ENCODE measurements around the gene CCDC38. TPM values are rescaled to one million over a fixed set of nuclear protein-coding genes. Genes with fewer than 3 reads are reported as not detected.

The CCDC38 gene
- total RNA-seq = under 1 TPM; 0.34 to 0.63 TPM

DNA sequence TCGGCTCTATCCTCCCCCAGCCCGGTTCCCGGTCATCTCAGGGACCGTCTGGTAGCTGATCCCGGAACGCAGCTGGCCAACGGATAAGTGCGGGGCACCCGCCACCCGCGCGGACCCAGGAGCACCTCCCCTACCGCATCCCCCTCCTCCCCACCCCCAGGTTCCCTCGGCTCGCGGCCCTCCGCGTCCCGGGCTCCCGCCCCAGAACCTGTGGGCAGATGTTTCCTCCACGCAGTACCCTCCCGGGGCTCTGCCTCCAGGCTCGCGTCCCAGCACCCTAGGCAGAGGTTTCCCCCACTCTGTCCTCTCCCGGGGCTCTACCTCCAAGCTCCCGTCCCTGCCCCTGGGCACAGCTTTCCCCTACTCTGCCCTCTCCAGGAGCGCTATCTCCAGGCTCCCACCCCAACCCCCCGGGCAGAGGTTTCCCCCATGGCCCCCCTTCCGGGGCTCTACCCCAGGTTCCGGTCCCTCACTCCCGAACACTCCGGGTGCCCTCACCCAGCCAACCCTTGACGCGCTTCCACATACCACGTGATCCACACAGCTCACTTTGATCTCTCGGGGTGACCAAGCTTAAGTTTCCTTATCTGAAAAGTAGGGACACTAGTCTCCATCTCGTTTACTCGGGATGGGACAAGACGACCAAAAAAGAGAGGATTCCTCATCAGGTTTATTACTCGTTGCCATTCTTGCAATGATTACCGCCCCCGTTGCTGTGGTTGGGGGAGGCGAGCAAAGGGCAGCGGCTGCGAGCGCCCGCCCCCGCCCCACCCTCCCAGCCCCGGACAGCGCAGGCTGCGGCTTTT is at the start of gene CCDC38:
TSS of gene CCDC38 (minus strand) at position 91 of the 806 bp plus-strand sequence. CDS start 6,105 bp downstream, outside the sequence.
- Mint-ChIP-seq H3K27me3 (ENCODE audit: low read depth) (no peaks in the 10 kb centered on the region), H3K4me1 (ENCODE audit: low read depth) (peaks cover 9% of the 10 kb centered on the region), H3K27ac (peak within 1 kb of the TSS; percentile 96), H3K36me3 (ENCODE audit: insufficient read depth in 2 of 2) (peaks cover 2% of the 10 kb centered on the region in 2 donors), H3K9me3 (no peaks in the 10 kb centered on the region), H3K4me3 (peak within 1 kb of the TSS; percentile 92 to 95)
- ATAC-seq (replicated peaks in 1 of 2) = peak; percentile 97
- DNase-seq = peak; percentile 86

DNA sequence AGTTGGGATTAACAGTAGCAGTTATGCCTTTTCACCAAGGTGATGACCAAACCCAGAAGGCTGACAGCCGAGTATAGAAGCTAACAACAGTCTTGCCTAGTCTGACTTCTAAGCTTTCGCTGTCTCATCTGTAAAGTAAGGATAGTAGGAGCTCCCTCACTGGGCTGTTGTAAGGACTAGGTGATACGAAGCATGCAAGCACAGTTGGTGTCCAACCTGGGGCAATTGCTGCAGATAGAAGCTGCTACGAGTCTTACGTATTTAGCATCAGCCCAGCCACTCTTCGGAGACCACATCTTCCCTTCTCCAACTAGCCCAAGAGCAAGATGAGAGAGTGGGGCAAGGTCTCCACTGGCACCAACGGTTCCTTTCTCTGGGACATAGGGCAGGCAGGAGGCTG is 47.7 kb upstream of the CCDC38 start:
- Mint-ChIP-seq H3K4me1 (ENCODE audit: low read depth) (no peaks in the 10 kb centered on the region), H3K27ac (no peak overlapping the region), H3K36me3 (ENCODE audit: insufficient read depth in 2 of 2) (no peaks in the 10 kb centered on the region), H3K9me3 (no peaks in the 10 kb centered on the region), H3K4me3 (no peak overlapping the region), H3K27me3 (ENCODE audit: low read depth) (no peaks in the 10 kb centered on the region)
- DNase-seq = no peak
- ATAC-seq (replicated peaks in 1 of 2) = no peak

DNA sequence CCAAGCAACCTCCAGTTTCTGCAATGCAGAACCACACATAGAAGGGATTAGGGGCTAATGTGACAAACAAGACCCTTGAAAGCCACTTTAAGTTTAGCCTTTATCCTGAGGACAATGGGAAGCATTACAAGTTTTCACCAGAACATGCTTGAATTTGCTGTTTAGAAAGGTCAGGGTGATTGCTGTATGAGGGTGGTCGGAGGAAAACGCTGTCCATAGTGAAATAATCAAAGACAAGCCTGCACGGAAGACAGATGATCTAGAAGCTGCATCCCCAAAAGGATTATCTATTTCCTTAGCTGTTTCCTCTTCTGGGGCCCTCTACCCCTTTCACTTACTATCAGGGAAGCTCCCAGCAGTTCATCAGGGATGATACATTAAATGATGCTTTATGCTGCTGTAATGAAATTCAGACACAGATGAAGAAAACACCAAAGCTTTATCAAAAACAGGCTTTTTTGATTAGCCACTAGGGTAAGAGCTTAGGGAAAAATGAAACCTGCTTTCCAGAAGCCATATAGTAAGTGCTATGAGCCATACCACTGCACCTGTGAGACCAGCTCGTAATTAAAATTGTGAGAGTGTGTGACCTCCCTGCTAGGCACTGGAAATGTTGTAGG is 47.2 kb upstream of the CCDC38 start:
- H3K4me3 Mint-ChIP-seq = no peak overlapping the region
- H3K27me3 Mint-ChIP-seq (ENCODE audit: low read depth) = no peaks in the 10 kb centered on the region
- H3K4me1 Mint-ChIP-seq (ENCODE audit: low read depth) = no peaks in the 10 kb centered on the region
- no peaks in the 10 kb centered on the region for H3K9me3 Mint-ChIP-seq
- ATAC-seq (replicated peaks in 1 of 2) (no peak), DNase-seq (no peak)
- no peaks in the 10 kb centered on the region for H3K36me3 Mint-ChIP-seq (ENCODE audit: insufficient read depth in 2 of 2)
- no peak overlapping the region for H3K27ac Mint-ChIP-seq

DNA sequence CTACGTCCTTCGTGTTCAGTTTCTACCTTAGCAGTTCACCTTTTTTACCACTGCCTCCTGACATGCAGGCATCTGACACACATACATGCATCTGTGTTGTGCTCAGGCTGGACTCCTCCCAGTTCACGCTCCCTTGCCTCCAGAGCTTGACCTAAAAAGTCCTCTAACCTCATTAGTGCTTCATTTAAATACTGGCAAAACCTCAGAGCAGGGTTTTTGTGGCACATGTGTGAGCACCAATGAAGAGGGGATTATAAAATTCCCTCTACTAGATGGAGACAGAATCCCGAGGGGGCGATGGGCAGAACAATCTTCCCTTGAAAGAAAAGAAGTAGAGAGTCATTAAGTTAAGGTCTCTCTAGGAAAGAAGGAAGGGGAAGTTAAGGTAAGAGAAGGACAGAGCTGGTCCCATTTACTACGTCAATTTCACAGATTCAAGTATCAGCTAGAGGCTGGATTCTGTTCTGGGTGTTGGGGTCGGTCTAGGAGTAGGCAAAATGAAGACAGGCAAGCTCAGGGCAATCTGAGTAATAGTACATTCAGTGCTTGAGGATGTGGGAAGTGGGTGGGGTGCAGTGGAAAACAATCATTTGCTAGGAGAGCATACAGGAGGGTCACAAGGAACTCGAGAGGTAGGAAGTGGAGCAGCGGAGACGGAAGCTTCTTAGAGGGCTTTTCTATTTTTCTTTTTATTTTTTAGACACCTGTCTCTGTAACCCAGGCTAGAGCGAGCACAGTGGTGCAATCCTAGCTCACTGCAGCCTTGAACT is 46.3 kb upstream of the CCDC38 start:
- ATAC-seq (replicated peaks in 1 of 2) = no peak
- Mint-ChIP-seq H3K27me3 (ENCODE audit: low read depth) (no peaks in the 10 kb centered on the region), H3K9me3 (no peaks in the 10 kb centered on the region), H3K4me1 (ENCODE audit: low read depth) (no peaks in the 10 kb centered on the region), H3K4me3 (no peak overlapping the region), H3K27ac (no peak overlapping the region), H3K36me3 (ENCODE audit: insufficient read depth in 2 of 2) (no peaks in the 10 kb centered on the region)
- DNase-seq = no peak

DNA sequence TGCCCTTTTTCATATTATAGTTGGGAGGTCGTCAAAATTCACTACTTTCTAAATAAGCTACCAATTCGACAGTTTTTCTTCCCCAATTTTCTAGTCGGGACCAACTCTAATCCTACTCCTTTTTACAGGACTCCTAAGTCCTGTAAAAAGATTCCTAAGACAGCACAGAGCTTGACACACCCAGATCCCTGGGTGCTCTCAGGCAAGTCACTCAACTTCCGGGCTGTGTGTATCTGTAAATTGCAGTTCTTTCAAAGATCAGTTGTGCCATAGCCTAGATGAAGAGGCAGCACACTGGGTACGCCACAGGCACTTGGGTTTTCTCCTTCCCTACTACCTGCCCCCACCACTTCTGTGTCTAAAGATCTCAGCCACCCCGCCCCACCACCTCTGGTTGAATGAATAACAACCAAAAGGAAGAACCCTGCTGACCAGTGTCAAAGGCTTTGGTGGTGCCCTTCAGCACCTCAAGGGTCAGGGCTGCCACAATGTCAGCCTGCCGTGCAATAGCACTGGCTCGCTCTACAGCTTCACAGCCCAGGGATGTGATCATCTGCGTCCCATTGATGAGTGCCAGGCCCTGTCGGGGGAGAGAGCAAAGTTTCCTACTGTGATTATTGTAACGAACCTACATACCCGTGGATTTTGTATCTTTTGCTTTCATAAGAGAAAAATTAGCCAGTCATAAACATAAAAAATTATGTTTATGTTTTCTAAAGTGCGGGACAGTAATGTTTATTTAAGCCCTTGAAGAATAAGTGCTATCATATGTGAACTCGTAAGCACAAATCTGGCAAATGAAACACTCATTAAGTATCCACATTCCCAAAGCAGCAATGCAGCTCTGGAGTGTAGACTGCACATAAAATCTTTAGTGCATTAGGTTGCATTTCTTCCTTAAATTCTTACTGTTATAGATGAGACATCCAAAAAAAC is 44.5 kb upstream of the CCDC38 start:
- no peak for DNase-seq
- Mint-ChIP-seq H3K9me3 (no peaks in the 10 kb centered on the region), H3K4me3 (no peak overlapping the region), H3K4me1 (ENCODE audit: low read depth) (no peaks in the 10 kb centered on the region), H3K27me3 (ENCODE audit: low read depth) (no peaks in the 10 kb centered on the region), H3K36me3 (ENCODE audit: insufficient read depth in 2 of 2) (no peaks in the 10 kb centered on the region), H3K27ac (no peak overlapping the region)
- ATAC-seq (replicated peaks in 1 of 2) = no peak

GRCh38 chr12:95984682-95985081 is 42.3 kb upstream of the CCDC38 start:
- no peaks in the 10 kb centered on the region for H3K9me3 Mint-ChIP-seq
- no peak overlapping the region for H3K4me3 Mint-ChIP-seq
- H3K36me3 Mint-ChIP-seq (ENCODE audit: insufficient read depth in 2 of 2) = no peaks in the 10 kb centered on the region

DNA sequence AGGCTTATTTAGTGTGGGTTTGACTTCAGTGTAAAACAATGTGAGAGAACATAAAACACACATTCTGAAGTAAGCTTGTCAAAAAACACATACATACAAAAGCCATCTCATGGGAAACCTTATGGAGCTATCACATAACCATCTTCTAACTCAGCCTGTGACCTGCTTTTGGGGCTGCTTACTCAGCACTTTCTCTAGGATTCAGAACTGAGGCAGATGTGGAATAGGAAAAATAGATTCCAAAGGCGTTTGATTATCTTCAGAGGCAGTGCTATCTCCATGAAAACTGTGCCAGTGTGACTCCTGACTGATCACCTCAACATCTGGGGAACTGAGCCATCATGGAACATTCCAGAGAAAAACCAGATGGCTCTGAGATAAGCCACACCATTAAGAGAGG is 40.2 kb upstream of the CCDC38 start:
- no peaks in the 10 kb centered on the region for H3K36me3 Mint-ChIP-seq (ENCODE audit: insufficient read depth in 2 of 2)
- H3K4me1 Mint-ChIP-seq (ENCODE audit: low read depth) = no peaks in the 10 kb centered on the region
- no peak overlapping the region for H3K4me3 Mint-ChIP-seq
- no peak overlapping the region for H3K27ac Mint-ChIP-seq
- ATAC-seq (replicated peaks in 1 of 2) = no peak
- DNase-seq = no peak
- no peaks in the 10 kb centered on the region for H3K27me3 Mint-ChIP-seq (ENCODE audit: low read depth)
- no peaks in the 10 kb centered on the region for H3K9me3 Mint-ChIP-seq

More at GRCh38 chr12:95984682-95985081, 42.3 kb upstream of the CCDC38 start:
- DNase-seq = no peak
- Mint-ChIP-seq H3K27me3 (ENCODE audit: low read depth) (no peaks in the 10 kb centered on the region), H3K4me1 (ENCODE audit: low read depth) (no peaks in the 10 kb centered on the region), H3K27ac (no peak overlapping the region)
- no peak for ATAC-seq (replicated peaks in 1 of 2)

DNA sequence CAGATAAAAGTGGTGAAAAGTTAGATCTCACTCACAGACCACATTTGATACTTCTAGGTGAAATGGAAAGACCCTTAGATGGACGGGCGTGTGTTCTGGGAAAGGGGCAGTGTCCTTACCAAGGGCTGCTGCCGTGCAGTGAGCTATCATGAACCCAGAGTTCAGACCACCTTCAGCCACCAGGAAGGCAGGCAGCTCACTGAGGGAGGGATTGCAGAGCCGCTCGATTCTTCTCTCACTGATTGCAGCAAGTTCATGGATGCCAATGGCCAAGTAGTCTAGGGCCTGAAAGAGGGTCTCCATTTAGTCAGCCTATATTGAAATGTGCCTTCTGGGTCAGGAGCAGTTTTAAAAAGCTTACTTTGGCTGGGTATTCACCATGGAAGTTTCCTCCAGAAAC is 38.0 kb upstream of the CCDC38 start:
- no peak for DNase-seq
- Mint-ChIP-seq H3K4me3 (no peak overlapping the region), H3K36me3 (ENCODE audit: insufficient read depth in 2 of 2) (no peaks in the 10 kb centered on the region), H3K9me3 (no peaks in the 10 kb centered on the region), H3K27ac (no peak overlapping the region), H3K27me3 (ENCODE audit: low read depth) (no peaks in the 10 kb centered on the region), H3K4me1 (ENCODE audit: low read depth) (no peaks in the 10 kb centered on the region)
- ATAC-seq (replicated peaks in 1 of 2) = no peak

DNA sequence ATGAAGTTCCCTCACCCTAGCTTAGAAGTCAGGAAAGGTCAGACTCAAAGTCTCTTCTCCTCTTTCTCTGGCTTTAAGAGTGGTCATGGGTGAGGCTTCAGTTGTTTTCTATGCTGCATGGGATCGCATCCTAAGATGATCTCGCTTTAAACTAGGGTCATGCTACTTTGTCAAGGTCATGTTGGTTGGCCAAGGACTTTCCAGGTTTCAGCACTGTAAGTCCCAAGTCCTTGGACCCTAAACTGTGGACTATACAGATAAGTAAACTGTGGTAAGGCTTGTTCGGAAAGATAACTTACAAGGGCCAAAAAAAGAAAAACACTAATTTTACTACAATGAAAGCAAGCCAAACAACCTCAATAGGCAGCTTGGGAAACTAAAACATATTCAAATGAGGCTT is 36.4 kb upstream of the CCDC38 start:
- Mint-ChIP-seq H3K4me1 (ENCODE audit: low read depth) (no peaks in the 10 kb centered on the region), H3K27ac (no peak overlapping the region), H3K36me3 (ENCODE audit: insufficient read depth in 2 of 2) (no peaks in the 10 kb centered on the region), H3K4me3 (no peak overlapping the region), H3K27me3 (ENCODE audit: low read depth) (no peaks in the 10 kb centered on the region), H3K9me3 (no peaks in the 10 kb centered on the region)
- ATAC-seq (replicated peaks in 1 of 2) (no peak), DNase-seq (no peak)

DNA sequence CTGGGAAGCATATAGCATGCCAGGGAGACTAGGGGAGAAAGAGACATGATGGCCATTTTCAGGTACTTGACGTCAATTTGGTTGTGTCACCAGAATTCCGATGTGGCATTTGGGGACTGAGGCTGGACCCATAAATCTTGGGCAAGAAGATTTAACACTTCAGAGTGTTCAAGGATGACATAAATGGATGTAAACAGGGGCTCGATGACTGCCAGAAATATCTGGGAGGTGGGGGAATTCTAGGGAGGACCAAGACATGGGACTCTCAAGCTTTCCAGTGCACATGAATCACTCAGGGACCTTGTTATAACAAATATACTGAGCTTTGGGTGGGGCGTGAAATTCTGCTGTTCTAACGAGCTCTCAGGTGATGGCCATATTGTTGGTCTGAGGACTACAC is 35.9 kb upstream of the CCDC38 start:
- DNase-seq = no peak
- no peak for ATAC-seq (replicated peaks in 1 of 2)
- no peaks in the 10 kb centered on the region for H3K36me3 Mint-ChIP-seq (ENCODE audit: insufficient read depth in 2 of 2)
- no peak overlapping the region for H3K27ac Mint-ChIP-seq
- no peaks in the 10 kb centered on the region for H3K9me3 Mint-ChIP-seq
- no peak overlapping the region for H3K4me3 Mint-ChIP-seq
- no peaks in the 10 kb centered on the region for H3K27me3 Mint-ChIP-seq (ENCODE audit: low read depth)
- H3K4me1 Mint-ChIP-seq (ENCODE audit: low read depth) = no peaks in the 10 kb centered on the region

DNA sequence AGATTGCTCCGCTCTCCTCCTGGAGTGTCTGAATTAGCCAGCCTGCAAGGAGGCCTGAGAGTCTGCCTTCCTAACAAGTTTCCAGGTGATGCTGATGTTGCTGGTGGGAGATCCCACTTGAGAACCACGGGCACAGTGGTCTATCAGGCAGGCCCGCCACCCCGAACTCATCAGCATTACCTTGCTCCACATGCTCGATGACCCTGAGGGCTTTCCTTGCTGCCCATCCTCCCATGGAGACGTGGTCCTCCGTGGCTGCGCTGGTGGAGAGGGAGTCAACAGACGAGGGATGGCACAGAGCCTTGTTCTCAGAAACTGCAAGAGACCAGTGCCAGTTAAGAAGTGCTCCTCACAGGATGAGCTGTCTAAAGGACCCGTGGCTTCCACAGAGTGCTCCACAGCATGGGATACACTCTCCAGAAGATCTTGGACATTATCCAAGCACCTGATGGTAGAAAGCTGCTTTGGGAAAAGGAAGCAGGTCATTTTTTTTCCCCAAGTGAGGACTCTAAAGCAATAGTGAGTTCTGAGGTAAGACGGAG is 35.4 kb upstream of the CCDC38 start:
- DNase-seq (no peak), ATAC-seq (replicated peaks in 1 of 2) (no peak)
- Mint-ChIP-seq H3K4me1 (ENCODE audit: low read depth) (no peaks in the 10 kb centered on the region), H3K4me3 (no peak overlapping the region), H3K36me3 (ENCODE audit: insufficient read depth in 2 of 2) (no peaks in the 10 kb centered on the region), H3K27ac (no peak overlapping the region), H3K27me3 (ENCODE audit: low read depth) (no peaks in the 10 kb centered on the region), H3K9me3 (no peaks in the 10 kb centered on the region)

GRCh38 chr12:95976416-95976832 is 34.0 kb upstream of the CCDC38 start:
- Mint-ChIP-seq H3K4me3 (no peak overlapping the region), H3K36me3 (ENCODE audit: insufficient read depth in 2 of 2) (no peaks in the 10 kb centered on the region), H3K27ac (no peak overlapping the region), H3K4me1 (ENCODE audit: low read depth) (no peaks in the 10 kb centered on the region), H3K9me3 (no peaks in the 10 kb centered on the region), H3K27me3 (ENCODE audit: low read depth) (no peaks in the 10 kb centered on the region)
- ATAC-seq (replicated peaks in 1 of 2) (no peak), DNase-seq (no peak)

Measured in activated T-cell treated with anti-CD3 and anti-CD28 coated beads, Interleukin-2, amount 50 U/mL, for 72 hours (primary cell).